GM21515 (cell line): ENCODE results near the gene TMEM125.

Experiments
- ATAC-seq: cut with Tn5 transposase; IDR thresholded peaks from one replicate; pipeline ENCODE4 v1.9.1; 2021; ENCODE audit not compliant: unreplicated experiment

Gene TMEM125

GRCh38 chr1:43307458-43308158, 37.8 kb downstream of the TMEM125 start:
- ATAC-seq = no peak

- no peak for ATAC-seq
These were observed 39.0 kb downstream of the TMEM125 start for GRCh38 chr1:43308635-43309404.

DNA sequence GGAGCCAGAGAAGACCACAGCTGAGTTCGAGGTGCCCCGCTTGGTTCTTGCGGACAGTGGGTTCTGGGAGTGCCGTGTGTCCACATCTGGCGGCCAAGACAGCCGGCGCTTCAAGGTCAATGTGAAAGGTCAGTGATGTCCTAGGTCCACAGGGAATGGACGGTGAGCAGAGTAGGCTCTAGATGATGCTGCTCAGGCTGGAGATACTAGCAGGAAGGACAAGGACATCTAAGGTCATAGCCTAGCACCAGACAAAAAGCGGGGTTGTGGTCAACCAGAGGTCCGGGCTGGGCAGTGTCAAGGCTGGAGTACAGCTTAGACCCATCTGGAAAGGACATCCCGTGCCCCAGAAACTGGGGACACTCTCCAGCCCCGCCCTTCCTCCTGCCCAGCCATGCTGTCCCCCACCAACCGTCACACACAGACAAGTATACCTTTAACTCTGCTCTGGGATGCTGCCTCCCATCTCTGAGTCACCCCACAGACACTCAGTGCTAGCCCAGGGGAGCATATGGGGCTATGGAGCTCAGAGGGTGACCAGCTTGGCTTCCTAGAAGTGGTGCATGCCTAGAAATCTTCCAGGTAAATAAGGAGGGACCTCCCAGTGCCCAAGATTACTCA, 39.7 kb downstream of the TMEM125 start:
- ATAC-seq = no peak

- no peak for ATAC-seq
These were observed 41.7 kb downstream of the TMEM125 start for GRCh38 chr1:43311521-43311920.

- ATAC-seq = no peak
These were observed 42.4 kb downstream of the TMEM125 start for GRCh38 chr1:43312212-43312623.

DNA sequence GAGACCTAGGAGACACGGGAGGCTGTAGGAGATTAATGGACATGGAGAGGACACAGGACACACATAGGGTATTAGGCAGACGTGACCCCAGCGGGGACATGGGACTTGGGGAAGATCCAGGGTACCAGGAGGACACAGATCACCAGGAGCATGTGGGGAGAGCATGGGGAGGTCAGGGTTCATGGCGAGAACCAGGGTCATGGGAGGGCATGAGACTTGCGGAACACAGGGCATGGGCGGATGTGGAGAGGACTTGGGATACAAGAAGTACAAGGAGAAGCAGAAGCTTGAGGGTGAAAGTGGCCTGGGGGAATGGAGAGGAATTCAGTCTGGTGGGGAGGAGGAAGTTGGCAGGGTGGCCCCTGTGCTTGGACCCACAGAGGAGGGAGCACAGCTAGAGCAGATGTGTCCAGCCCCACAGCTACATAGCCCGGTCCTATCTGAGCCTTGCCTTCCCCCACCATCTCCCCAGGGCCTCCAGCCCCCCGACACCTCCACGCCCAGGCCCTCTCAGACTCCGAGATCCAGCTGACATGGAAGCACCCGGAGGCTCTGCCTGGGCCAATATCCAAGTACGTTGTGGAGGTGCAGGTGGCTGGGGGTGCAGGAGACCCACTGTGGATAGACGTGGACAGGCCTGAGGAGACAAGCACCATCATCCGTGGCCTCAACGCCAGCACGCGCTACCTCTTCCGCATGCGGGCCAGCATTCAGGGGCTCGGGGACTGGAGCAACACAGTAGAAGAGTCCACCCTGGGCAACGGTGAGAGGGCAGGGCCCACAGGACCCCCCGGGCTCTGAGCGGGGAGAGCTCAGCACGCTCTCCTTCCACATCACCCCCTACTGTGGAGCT, 43.1 kb downstream of the TMEM125 start:
- no peak for ATAC-seq

GRCh38 chr1:43313771-43314170, 44.0 kb downstream of the TMEM125 start:
- no peak for ATAC-seq

GRCh38 chr1:43314233-43314632, 44.5 kb downstream of the TMEM125 start:
- ATAC-seq = no peak

DNA sequence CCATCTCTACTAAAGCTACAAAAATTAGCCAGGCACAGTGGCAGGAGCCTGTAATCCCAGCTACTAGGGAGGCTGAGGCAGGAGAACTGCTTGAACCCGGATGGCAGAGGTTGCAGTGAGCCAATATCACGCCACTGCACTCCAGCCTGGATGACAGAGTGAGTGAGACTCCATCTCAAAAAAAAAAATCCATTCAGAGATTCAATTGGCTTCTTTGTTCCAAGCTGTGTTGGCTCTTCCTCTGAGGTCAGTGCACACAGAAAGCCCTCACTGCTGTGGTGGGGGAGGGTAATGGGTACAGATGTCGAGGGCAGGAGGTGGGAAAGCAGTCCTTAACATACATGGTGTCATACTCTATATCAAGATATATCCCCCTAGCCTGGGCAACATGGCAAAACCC, 45.7 kb downstream of the TMEM125 start:
- ATAC-seq = no peak

- ATAC-seq = no peak
These were observed 46.4 kb downstream of the TMEM125 start for GRCh38 chr1:43315963-43316737.

- ATAC-seq = no peak
These were observed 47.1 kb downstream of the TMEM125 start for GRCh38 chr1:43316738-43317520.

- no peak for ATAC-seq
These were observed 48.2 kb downstream of the TMEM125 start for GRCh38 chr1:43317817-43318471.

- ATAC-seq = no peak
These were observed 49.0 kb downstream of the TMEM125 start for GRCh38 chr1:43318831-43319230.

GRCh38 chr1:43319288-43319687, 49.5 kb downstream of the TMEM125 start:
- ATAC-seq = no peak

DNA sequence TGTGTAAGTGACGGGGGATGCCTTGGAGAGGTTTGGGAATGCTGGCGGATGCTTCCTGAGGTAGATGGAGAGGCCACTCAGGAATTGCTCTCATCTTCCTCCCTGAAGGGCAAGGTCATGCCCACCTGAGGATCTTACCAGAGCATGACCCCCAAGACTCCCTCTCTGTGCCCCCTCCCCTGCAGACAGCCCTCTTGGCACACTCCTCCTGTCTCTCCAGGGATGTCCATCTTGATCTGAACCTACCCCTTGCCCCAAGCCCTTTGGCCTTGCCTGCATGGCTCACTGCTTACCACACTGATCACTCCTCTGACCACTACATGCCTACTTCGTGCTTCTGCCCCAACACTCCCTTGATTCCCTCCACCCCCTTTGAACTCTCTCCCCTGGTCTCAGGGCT, 50.0 kb downstream of the TMEM125 start:
- no peak for ATAC-seq

DNA sequence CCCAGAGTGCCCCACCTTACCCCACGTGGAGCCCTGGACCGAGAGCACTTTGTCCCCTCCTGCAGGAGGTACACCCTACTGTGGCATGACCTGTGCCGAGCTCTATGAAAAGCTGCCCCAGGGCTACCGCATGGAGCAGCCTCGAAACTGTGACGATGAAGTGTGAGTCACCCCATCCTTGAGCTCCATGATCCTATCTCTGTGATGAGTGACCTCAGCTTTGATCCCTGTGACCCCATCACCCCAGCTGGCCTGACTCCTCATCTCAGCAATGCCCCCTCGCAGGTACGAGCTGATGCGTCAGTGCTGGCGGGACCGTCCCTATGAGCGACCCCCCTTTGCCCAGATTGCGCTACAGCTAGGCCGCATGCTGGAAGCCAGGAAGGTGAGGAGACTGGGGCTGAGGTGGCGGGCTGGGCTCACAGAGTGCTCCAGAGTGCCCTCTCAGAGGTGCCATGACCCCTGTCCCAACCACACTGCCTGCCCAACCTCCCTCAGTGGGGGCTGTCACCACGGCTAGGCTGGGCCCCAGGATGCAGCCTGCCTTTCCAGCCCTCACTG, 51.6 kb downstream of the TMEM125 start:
- no peak for ATAC-seq

GRCh38 chr1:43322506-43322905, 52.7 kb downstream of the TMEM125 start:
- ATAC-seq = no peak
